Stimulated activated memory B cell treated with anti-CD40 and anti-IgM and Interleukin-4, amounts not matched to agents 10 μg/mL and 1 μg/mL and 100 μg/mL, for 72 hours (primary cell): ENCODE measurements around the gene CRTC1.

Source experiments
- ATAC-seq: fragments of 150-1000 bp; cut with Tn5 transposase; 2 replicates; pipeline ENCODE4 v1.10.0; 2021
- H3K27ac Mint-ChIP-seq: one replicate; pipeline ENCODE4 v1.8.0; 2022; ENCODE audit warnings: mild to moderate bottlenecking, mixed read lengths
- H3K27me3 Mint-ChIP-seq: one replicate; pipeline ENCODE4 v1.8.0; 2022; ENCODE audit warnings: mixed read lengths
- H3K36me3 Mint-ChIP-seq: one replicate; pipeline ENCODE4 v1.8.0; 2022; ENCODE audit warnings: mixed read lengths
- H3K4me1 Mint-ChIP-seq: one replicate; pipeline ENCODE4 v1.8.0; 2022; ENCODE audit warnings: mixed read lengths
- H3K4me3 Mint-ChIP-seq: one replicate; pipeline ENCODE4 v1.8.0; 2022; ENCODE audit warnings: mild to moderate bottlenecking, moderate library complexity, mixed read lengths
- H3K9me3 Mint-ChIP-seq: one replicate; pipeline ENCODE4 v1.8.0; 2022; ENCODE audit warnings: mixed read lengths

The CRTC1 gene

DNA sequence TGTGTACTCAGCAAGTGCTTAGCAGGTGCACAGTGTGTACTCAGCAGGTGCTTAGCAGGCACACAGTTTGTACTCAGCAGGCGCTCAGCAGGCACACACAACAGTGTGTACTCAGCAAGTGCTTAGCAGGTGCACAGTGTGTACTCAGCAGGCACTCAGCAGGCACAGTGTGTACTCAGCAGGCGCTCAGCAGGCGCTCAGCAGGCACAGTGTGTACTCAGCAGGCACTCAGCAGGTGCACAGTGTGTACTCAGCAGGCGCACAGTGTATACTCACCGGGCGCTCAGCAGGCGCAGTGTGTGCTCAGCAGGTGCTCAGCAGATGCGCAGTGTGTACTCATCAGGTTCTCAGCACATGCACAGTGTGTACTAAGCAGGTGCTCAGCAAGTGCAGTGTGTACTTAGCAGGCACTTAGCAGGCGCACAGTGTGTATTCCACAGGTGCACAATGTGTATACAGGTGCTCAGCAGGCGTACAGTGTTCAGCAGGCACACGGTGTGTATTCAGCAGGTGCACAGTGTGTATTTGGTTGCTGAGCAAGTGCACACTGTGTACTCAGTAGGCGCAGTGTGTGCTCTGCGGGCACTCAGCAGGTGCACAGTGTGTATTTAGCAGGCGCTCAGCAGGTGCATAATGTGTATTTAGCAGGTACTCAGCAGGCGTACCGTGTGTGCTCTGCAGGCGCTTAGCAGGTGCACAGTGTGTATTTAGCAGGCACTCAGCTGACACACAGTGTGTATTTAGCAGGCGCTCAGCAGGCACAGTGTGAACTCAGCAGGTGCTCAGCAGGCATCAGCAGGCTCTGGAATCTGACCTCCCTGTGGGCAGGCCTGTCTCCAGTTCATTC is 15.1 kb downstream of the CRTC1 start:
- Mint-ChIP-seq H3K27me3 (no peaks in the 10 kb centered on the region), H3K9me3 (no peaks in the 10 kb centered on the region), H3K4me1 (peaks cover 68% of the 10 kb centered on the region)

DNA sequence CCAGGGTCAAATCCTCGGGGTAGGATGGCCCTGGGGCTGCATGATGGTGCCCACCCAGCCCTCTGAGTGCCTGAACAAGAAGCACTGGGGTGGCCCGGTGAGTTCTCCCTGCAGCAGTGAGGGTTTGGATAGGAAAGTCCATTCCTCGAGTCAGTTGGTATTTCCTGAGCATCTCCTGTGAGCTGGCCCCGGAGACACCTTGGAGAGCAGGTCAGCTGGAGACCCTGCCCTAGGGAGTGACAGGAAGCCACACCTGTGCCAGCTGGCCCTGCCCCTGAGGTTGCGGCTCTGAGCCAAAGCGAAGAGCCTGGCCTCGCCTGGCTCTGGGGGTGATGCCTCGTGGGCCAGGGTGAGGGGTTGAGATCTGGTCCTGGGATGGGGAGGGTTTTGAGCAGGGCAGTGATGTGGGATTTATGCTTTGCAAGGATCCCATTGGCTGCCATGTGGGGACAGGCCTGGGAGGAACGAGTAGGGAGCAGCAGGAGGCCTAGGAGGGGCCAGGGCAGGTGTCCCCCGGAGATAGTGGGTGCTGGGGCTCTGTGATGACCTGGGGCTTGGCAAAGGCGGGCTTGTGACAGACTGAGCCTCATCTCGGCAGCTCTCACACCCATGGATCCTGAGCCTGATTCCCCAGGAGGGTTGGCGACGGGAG is 16.0 kb downstream of the CRTC1 start:
- ATAC-seq, result no peak
- no peaks in the 10 kb centered on the region for H3K27me3 Mint-ChIP-seq
- peak overlapping the region; percentile 97 for H3K27ac Mint-ChIP-seq
- H3K4me1 Mint-ChIP-seq, result peaks cover 65% of the 10 kb centered on the region
- H3K36me3 Mint-ChIP-seq, result no peaks in the 10 kb centered on the region
- H3K4me3 Mint-ChIP-seq, result peak overlapping the region; percentile 83
- H3K9me3 Mint-ChIP-seq, result no peaks in the 10 kb centered on the region

More for the DNA sequence above, 15.1 kb downstream of the CRTC1 start:
- H3K4me3 Mint-ChIP-seq, result no peak overlapping the region
- H3K27ac Mint-ChIP-seq, result peak overlapping the region; percentile 97
- ATAC-seq, result no peak
- no peaks in the 10 kb centered on the region for H3K36me3 Mint-ChIP-seq

DNA sequence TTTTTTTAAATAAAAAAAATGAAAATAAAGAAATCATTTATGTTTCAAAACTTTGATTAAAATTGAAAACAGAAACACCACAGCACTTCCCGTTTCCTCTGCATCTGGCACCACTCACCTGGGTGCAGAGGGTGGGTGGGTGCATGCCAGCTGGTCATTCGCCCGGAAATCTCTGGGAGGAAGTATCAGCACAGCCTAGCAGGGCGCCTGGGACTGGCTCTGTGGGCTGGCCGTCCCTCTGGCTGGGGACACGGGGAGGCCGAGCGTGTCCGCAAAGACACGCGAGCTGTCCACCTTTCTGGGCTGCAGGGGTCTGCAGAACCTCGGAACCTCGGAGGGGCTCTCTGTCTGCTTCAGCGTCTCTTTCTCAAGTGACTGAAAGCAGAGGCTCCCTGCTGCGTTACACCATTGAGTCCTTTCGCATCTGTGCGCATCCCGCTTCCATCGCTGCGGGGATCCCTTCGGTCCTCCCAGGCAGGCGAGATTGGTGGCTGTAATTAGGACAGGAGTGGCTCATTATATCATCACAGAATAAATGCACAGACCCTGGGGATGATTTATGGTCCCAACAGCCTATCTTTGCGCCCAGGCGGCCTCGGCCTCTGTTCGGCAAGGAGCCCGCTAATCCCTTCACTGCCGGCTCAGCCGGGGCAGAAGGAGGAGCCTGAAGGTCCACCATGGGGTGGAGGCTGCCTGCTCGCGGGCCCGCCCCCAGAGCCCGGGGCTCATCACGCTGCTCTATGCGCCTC is 17.2 kb downstream of the CRTC1 start:
- Mint-ChIP-seq H3K9me3 (no peaks in the 10 kb centered on the region), H3K36me3 (no peaks in the 10 kb centered on the region), H3K4me3 (peak overlapping the region; percentile 83), H3K4me1 (peaks cover 54% of the 10 kb centered on the region), H3K27me3 (no peaks in the 10 kb centered on the region), H3K27ac (peak overlapping the region; percentile 97)
- ATAC-seq, result peak; percentile 93

DNA sequence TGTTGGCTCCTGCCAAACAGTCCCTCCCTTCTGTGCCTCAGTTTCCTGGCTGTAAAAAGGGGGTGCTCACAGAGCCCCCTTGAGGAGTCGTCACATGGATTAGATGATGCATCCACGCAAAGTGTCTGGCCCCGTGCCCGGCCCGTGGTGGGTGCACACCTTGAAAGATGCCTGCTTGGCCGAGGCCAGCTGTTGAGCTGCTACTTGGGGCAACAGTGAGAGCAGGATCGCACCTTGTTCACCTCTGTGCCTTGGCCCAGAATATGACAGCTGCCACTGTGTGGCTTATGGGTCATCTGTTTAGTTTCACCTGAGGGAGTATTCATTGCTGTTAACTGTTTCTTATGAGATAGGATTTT is 17.7 kb downstream of the CRTC1 start:
- H3K9me3 Mint-ChIP-seq, result no peaks in the 10 kb centered on the region
- H3K27me3 Mint-ChIP-seq, result no peaks in the 10 kb centered on the region
- ATAC-seq, result peak; percentile 37
- peak overlapping the region; percentile 83 for H3K4me3 Mint-ChIP-seq
- H3K27ac Mint-ChIP-seq, result peak overlapping the region; percentile 97
- H3K4me1 Mint-ChIP-seq, result peaks cover 49% of the 10 kb centered on the region
- no peaks in the 10 kb centered on the region for H3K36me3 Mint-ChIP-seq

DNA sequence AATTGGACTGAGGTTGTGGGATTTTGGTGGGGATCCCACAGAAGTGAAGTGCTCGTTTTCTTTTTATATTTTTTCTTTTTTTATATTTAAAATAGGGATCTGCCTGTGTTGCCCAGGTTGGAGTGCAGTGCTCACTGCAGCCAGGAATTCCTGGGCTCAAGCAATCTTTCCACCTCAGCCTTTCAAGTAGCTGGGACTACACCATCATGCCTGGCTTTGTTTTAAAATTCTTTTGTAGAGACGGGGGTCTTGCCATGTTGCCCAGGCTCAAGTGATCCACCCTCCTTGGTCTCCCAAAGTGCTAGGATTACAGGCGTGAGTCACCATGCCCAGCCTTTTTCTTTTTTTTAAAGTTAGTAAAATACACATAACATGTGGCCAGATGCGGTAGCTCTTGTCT is 20.6 kb downstream of the CRTC1 start:
- no peak for ATAC-seq
- H3K27ac Mint-ChIP-seq, result no peak overlapping the region
- H3K4me3 Mint-ChIP-seq, result no peak overlapping the region
- H3K27me3 Mint-ChIP-seq, result no peaks in the 10 kb centered on the region
- H3K4me1 Mint-ChIP-seq, result peaks cover 46% of the 10 kb centered on the region
- H3K36me3 Mint-ChIP-seq, result no peaks in the 10 kb centered on the region
- no peaks in the 10 kb centered on the region for H3K9me3 Mint-ChIP-seq

DNA sequence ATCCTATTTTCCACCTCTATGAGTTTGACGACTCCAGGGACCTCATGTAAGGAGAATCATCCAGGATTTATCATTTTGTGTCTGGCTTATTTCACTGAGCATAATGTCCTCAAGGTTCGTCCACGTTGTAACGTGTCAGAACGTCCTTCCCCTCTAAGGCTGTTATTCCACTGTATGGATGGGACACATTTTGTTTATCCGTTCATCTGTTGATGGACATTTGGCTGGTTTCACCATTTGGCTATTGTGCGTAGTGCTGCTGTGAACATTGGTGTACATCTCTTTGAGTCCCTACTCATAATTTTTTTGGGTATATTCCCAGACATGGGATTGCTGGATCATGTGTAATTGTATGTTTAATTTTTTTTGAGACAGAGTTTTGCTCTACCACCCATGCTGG is 21.5 kb downstream of the CRTC1 start:
- Mint-ChIP-seq H3K9me3 (no peaks in the 10 kb centered on the region), H3K27ac (no peak overlapping the region), H3K4me1 (peaks cover 44% of the 10 kb centered on the region), H3K4me3 (no peak overlapping the region), H3K36me3 (no peaks in the 10 kb centered on the region), H3K27me3 (no peaks in the 10 kb centered on the region)
- ATAC-seq, result no peak

DNA sequence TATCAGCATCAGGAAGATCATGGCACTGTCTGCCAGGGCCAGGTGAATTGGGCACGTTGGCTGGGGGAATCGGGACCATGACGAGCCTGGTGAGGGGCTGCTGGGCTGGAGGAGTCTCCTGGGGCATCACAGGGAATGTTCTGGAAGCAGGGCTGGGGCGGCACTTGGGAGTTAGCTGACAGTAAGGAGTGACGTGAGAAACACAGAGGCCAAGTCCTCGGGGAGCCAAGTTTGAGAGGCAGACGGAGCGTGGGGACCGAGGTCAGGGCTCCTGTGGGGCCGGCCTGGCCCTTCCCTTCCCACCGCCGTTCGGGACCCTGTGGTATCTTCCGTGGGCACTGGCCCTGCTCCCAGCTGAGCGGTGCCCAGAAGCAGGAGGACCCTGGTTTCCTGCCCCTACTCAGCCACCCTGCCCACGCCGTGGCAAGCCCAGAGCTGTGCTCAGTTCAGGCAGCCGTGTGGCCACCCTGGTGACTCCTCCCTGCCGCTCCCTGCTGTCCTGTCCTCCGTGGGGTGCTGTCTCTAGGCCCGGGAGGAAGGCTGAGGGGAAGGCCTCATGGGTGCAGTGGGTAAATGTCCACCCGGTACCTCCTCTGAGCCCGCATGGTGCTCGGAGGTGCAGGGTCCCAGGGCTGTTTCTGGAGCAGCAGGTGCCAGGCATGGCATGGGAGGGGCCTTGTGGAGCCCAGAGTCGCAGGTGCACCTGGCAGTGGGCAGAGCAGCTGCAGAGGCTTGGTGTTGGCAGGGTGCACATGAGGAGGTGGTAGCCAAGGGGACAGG is 25.2 kb downstream of the CRTC1 start:
- no peak overlapping the region for H3K4me3 Mint-ChIP-seq
- peaks cover 30% of the 10 kb centered on the region for H3K4me1 Mint-ChIP-seq
- H3K9me3 Mint-ChIP-seq, result no peaks in the 10 kb centered on the region
- H3K27ac Mint-ChIP-seq, result peak overlapping the region; percentile 3
- no peaks in the 10 kb centered on the region for H3K36me3 Mint-ChIP-seq
- ATAC-seq, result no peak
- no peaks in the 10 kb centered on the region for H3K27me3 Mint-ChIP-seq

DNA sequence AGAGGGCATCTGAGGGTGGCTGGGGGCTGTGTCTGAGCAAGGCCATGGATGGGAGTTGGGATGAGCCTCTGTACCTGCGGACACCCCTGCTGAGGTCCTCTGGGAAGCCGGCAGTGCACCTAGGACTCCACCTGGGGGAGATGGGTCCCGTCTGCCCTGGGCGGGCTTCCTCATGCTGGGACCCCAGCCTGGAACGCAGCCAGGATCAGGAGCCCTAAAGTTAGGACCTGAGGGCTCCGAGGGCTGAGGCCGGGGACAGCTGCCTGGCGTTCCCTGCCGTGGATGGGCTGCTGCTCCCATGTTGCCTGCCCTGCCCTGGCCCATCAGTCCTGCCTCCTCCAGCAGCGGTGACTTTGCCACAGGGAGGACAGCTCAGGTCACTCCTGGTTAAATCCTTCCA is 26.1 kb downstream of the CRTC1 start:
- H3K27ac Mint-ChIP-seq, result no peak overlapping the region
- H3K4me1 Mint-ChIP-seq, result peaks cover 30% of the 10 kb centered on the region
- no peak overlapping the region for H3K4me3 Mint-ChIP-seq
- ATAC-seq, result no peak
- H3K27me3 Mint-ChIP-seq, result no peaks in the 10 kb centered on the region
- no peaks in the 10 kb centered on the region for H3K36me3 Mint-ChIP-seq
- H3K9me3 Mint-ChIP-seq, result no peaks in the 10 kb centered on the region

DNA sequence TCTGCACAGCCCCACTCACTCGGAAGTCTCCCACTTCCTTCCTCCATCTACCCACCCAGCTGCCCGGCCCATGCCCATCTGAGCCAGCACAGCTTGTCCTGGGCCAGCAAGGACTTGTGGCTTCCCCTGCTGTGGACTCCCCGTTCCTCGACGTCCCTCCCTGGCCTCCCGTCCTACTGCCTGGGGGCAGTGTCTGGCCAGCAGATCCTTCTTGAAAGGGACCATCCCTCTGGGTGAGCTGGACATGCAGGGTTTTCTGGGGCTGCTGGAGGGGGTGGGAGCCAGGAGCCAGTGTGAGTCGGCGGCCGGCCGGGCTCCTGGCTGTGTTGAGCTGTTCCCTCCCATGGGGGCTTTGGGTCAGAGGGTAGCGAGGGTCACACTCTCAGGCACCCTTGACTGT is 26.7 kb downstream of the CRTC1 start:
- no peaks in the 10 kb centered on the region for H3K9me3 Mint-ChIP-seq

DNA sequence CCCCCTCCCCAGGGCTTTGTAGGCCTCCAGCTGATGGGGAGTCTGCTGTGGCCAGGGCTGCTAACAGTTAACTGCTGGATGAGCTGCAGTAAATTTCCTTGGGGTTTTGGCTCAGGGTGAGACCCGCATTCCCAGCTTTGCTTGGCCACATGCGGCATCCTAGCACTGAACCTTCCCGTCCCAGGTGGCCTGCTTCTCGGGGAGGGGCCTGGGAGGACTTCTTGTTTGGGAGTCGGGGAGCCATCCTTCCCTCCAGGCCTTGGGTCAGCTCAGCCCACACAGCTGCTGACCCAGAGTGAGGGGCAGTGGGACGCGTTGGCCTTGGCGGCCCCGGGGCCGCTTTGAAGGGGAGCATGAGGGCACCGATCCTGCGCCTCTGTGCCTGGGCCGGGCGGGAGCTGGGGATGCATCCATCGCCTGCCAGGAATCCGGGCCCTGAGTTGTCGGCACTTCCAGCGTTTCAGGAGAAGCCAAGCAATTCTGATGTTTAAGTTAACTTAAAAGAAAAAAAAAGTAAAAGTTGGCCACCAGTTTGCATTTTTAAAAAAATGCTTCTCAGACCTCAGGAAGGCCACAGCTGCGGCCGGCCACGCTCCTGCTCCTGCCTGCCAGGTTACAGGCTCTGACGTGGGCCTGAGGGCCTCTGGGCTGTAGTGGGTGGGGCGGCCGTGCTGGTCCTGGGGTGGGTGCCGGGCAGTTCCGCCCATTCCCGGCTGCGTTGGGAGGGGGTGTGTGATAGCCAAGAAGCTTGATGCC is 27.7 kb downstream of the CRTC1 start:
- Mint-ChIP-seq H3K4me1 (peaks cover 41% of the 10 kb centered on the region), H3K27me3 (no peaks in the 10 kb centered on the region), H3K9me3 (no peaks in the 10 kb centered on the region), H3K4me3 (no peak overlapping the region), H3K27ac (no peak overlapping the region), H3K36me3 (no peaks in the 10 kb centered on the region)
- ATAC-seq, result no peak

More for the DNA sequence above, 26.7 kb downstream of the CRTC1 start:
- Mint-ChIP-seq H3K4me3 (no peak overlapping the region), H3K27ac (no peak overlapping the region), H3K4me1 (peaks cover 35% of the 10 kb centered on the region), H3K36me3 (no peaks in the 10 kb centered on the region), H3K27me3 (no peaks in the 10 kb centered on the region)
- no peak for ATAC-seq

DNA sequence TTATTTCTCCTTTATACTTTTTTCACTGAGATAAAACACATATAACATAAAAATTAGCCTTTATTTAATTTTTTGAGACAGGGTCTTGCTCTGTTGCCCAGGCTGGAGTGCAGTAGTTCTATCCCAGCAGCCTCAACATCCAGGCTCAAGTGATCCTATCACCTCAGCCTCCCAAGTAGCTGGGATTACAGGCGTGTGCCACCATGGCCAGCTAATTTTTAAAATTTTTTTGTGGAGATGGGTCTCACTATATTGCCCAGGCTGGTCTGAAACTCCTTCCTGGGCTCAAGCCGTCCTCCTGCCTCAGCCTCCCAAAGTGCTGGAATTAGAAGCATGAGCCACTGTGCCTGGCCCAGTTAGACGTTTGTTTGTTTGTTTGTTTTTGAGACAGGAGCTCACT is 28.4 kb downstream of the CRTC1 start:
- Mint-ChIP-seq H3K27ac (no peak overlapping the region), H3K4me1 (peaks cover 40% of the 10 kb centered on the region), H3K4me3 (no peak overlapping the region), H3K9me3 (no peaks in the 10 kb centered on the region), H3K27me3 (no peaks in the 10 kb centered on the region), H3K36me3 (no peaks in the 10 kb centered on the region)
- no peak for ATAC-seq

DNA sequence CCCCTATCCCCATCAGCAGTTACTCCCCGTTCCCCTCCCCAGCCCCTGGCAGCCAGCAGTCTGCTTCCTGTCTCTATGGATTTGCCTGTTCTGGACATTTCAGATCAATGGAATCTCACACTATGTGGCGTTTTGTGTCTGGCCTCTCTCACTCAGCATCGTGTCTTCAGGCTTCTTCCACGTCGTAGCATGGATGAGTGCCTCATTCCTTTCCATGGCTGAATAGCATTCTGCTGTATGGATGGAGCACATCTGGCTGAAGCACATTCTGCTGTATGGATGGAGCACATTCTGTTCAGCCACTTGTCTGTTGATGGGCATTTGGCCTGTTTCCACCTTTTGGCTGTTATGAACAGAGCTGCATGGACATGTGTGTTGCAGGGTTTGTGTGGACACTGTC is 29.5 kb downstream of the CRTC1 start:
- peaks cover 48% of the 10 kb centered on the region for H3K4me1 Mint-ChIP-seq
- no peaks in the 10 kb centered on the region for H3K27me3 Mint-ChIP-seq
- H3K4me3 Mint-ChIP-seq, result no peak overlapping the region
- no peak for ATAC-seq
- peaks cover 4% of the 10 kb centered on the region for H3K36me3 Mint-ChIP-seq
- no peaks in the 10 kb centered on the region for H3K9me3 Mint-ChIP-seq
- no peak overlapping the region for H3K27ac Mint-ChIP-seq

DNA sequence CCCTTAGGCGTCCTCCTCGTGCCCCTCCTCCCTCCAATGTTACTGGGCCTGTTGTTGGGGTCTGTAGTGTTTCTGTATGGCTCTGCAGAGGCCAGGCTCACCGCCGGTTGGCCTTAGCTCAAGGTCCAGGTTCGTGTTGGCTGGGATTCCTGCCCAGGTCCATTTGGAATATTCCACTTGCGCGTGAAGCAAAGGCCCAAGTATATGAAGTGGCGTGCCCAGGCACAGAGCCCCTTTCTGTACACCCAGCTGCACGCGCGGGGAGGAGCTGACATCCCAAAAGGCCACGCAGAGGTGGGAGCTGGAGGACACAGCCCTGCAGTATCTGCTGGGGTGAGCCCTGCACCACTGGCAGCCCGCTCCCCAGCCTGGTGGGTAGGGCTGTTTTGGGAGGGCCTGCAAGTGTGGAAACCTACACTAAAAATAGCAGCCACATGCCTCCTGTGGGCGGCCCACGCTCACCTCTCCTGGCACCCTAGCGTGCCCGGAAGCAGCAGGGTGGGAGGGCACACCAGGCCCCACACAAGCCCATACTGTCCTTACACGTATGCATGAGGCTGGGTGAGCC is 30.2 kb downstream of the CRTC1 start:
- H3K4me1 Mint-ChIP-seq, result peaks cover 48% of the 10 kb centered on the region
- no peaks in the 10 kb centered on the region for H3K27me3 Mint-ChIP-seq
- peaks cover 10% of the 10 kb centered on the region for H3K36me3 Mint-ChIP-seq
- no peak for ATAC-seq
- no peak overlapping the region for H3K27ac Mint-ChIP-seq
- no peak overlapping the region for H3K4me3 Mint-ChIP-seq
- H3K9me3 Mint-ChIP-seq, result no peaks in the 10 kb centered on the region

DNA sequence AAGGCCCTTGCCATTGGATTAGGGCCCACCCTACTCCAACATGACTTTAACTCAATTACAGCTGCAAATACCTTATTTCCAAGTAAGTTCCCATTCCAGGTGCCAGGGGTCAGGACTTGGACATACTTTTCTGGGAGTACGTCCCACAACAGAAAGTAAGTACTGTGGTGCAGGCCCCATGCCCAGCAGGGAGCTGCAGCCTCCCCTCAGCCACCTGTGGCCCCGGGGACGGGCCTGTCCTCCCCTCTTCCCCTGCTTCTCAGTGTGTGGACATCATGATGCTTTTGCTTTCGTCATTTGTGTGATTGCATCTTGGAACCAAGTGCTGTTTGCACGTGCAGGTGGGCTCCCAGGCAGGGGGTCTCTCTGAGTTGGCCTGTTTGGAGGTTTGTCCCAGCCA is 31.9 kb downstream of the CRTC1 start:
- Mint-ChIP-seq H3K36me3 (peaks cover 15% of the 10 kb centered on the region), H3K27me3 (no peaks in the 10 kb centered on the region), H3K4me1 (peaks cover 38% of the 10 kb centered on the region), H3K27ac (no peak overlapping the region), H3K4me3 (no peak overlapping the region), H3K9me3 (no peaks in the 10 kb centered on the region)
- no peak for ATAC-seq
